GM18907 (cell line): Measurements from ENCODE around the gene LRMDA.

Experiments used
- ATAC-seq: cut with Tn5 transposase; IDR thresholded peaks from one replicate; pipeline ENCODE4 v1.9.1; 2021; ENCODE audit warnings: mild to moderate bottlenecking, moderate library complexity; ENCODE audit not compliant: unreplicated experiment

The LRMDA gene

GRCh38 chr10:75531571-75532031, 100.2 kb downstream of the LRMDA start:
- no peak for ATAC-seq

- no peak for ATAC-seq
Measured at GRCh38 chr10:75532253-75532924, 101.0 kb downstream of the LRMDA start.

- no peak for ATAC-seq
Measured at GRCh38 chr10:75538144-75538543, 106.7 kb downstream of the LRMDA start.

GRCh38 chr10:75538765-75539164, 107.3 kb downstream of the LRMDA start:
- ATAC-seq: no peak

- ATAC-seq: peak; percentile 63
Measured at GRCh38 chr10:75540357-75540966, 109.0 kb downstream of the LRMDA start.

GRCh38 chr10:75540981-75541380, 109.6 kb downstream of the LRMDA start:
- ATAC-seq: no peak

GRCh38 chr10:75541411-75541810, 110.0 kb downstream of the LRMDA start:
- ATAC-seq: no peak

GRCh38 chr10:75542084-75542483, 110.7 kb downstream of the LRMDA start:
- no peak for ATAC-seq

GRCh38 chr10:75542906-75543305, 111.5 kb downstream of the LRMDA start:
- ATAC-seq: no peak

- ATAC-seq: no peak
Measured at GRCh38 chr10:75544386-75544785, 113.0 kb downstream of the LRMDA start.

GRCh38 chr10:75544993-75545706, 113.7 kb downstream of the LRMDA start:
- ATAC-seq: no peak

GRCh38 chr10:75546004-75546403, 114.6 kb downstream of the LRMDA start:
- ATAC-seq: no peak

- ATAC-seq: peak; percentile 49
Measured at GRCh38 chr10:75547391-75548298, 116.2 kb downstream of the LRMDA start.

GRCh38 chr10:75548356-75548755, 116.9 kb downstream of the LRMDA start:
- ATAC-seq: no peak

- no peak for ATAC-seq
Measured at GRCh38 chr10:75550191-75550590, 118.8 kb downstream of the LRMDA start.

GRCh38 chr10:75552171-75552570, 120.7 kb downstream of the LRMDA start:
- ATAC-seq: no peak

GRCh38 chr10:75553550-75553949, 122.1 kb downstream of the LRMDA start:
- ATAC-seq: no peak

GRCh38 chr10:75555323-75555722, 123.9 kb downstream of the LRMDA start:
- ATAC-seq: no peak

GRCh38 chr10:75556320-75556719, 124.9 kb downstream of the LRMDA start:
- ATAC-seq: no peak

GRCh38 chr10:75565286-75566251, 134.1 kb downstream of the LRMDA start:
- ATAC-seq: peak; percentile 71
